Heart left ventricle (tissue), 13 donors: ENCODE results near the gene PSMD11.

Experiments
- CTCF ChIP-seq, 12 donors: fragments of 200-600 bp; sonication (generic) in 4 of 12; IDR thresholded peaks; one replicate each; pipeline versions ENCODE4 v1.5.0 to v1.8.0; 2018 to 2022; ENCODE audit warnings: antibody characterized with exemption in 12 of 12, mild to moderate bottlenecking in 5 of 12
- POLR2A ChIP-seq, 2 donors: fragments of 450-650 bp; IDR thresholded peaks; one replicate each; pipeline ENCODE4 v1.6.1; 2017; ENCODE audit warnings: antibody characterized with exemption in 2 of 2, mild to moderate bottlenecking in 2 of 2, moderate library complexity in 2 of 2
- donor health status: ischemic (EF 13 %, LVEDD 7.1; RV severe dilation, severe dysfunction).
- donor health status: DM: no; HTN: yes; CAD: no.
- donor health status: DM: no; HTN: no; CAD: no.
- donor health status: ischemic (EF 25% LVEDD 6.9; RV normal size, moderate dysfunction).
- donor health status: ischemic (EF 25% LVEDD 5.7; RV mildly dilated, moderate dysfunction).
- donor health status: ischemic (EF 35%, LVEDD 5.7; RV mildly dilated, moderate dysfunction).
- donor health status: nonischemic (EF 11% LVEDD 7.7; RV severe dilation, severe dysfunction).
- donor health status: DM: yes; HTN: yes; CAD: no.
- donor health status: PGD.
- donor health status: ischemic (EF 29% LVEDD 5.4; RV normal size, mild dysfunction).
- donor health status: nonischemic (EF 23%, LVEDD 6.1; RV moderate dilation, normal function).

GRCh38 chr17:32396343-32396742 lies 48.0 kb upstream of the PSMD11 start:
- TF ChIP-seq CTCF (IDR thresholded peaks at IDR 0.05) (no peak), POLR2A (IDR thresholded peaks at IDR 0.05) (no peak)
